ENCODE results near the gene OSR1. TPM values are rescaled to one million over a fixed set of nuclear protein-coding genes. Genes with fewer than 3 reads are reported as not detected.
"Not testable (repeated sequence)": the region's sequence is repeated elsewhere in the genome, so short reads cannot be mapped to it uniquely, and the experiment has no call there.

The OSR1 gene
- 1.5 and 1.8 TPM in 2 replicates for total RNA-seq (2014; rRNA removed; shearing (Covaris generic))

GRCh38 chr2:19358242-19359020, at the start of gene OSR1:
Gene OSR1 (minus strand): TSS chr2:19358623. CDS start chr2:19353805, 4,818 bp downstream.
- peaks cover 2% of the 10 kb centered on the region; the same call in 1 of the 2 replicates for H3K27me3 ChIP-seq
- H3K4me1 ChIP-seq, result no peaks in the 10 kb centered on the region
- H3K27ac ChIP-seq, result no peak within 1 kb of the TSS; the same call in 1 of the 2 replicates

GRCh38 chr2:19403785-19404184, 45.4 kb upstream of the OSR1 start:
- peaks cover 3% of the 10 kb centered on the region; the same call in 1 of the 2 replicates for H3K27me3 ChIP-seq
- no peak overlapping the region for H3K27ac ChIP-seq
- H3K36me3 ChIP-seq, result no peaks in the 10 kb centered on the region
- H3K4me1 ChIP-seq, result no peaks in the 10 kb centered on the region; the same call in 1 of the 2 replicates
- no peaks in the 10 kb centered on the region for H3K9me3 ChIP-seq (replicated peaks)
- H3K4me3 ChIP-seq, result no peak overlapping the region
- no peak for DNase-seq

More at GRCh38 chr2:19358242-19359020, at the start of gene OSR1:
- Histone ChIP-seq H3K4me3 (peak within 1 kb of the TSS; percentile 61), H3K9me3 (replicated peaks) (no peaks in the 10 kb centered on the region), H3K36me3 (no peaks in the 10 kb centered on the region)
- DNase-seq, result peak; percentile 88 to 90

DNA sequence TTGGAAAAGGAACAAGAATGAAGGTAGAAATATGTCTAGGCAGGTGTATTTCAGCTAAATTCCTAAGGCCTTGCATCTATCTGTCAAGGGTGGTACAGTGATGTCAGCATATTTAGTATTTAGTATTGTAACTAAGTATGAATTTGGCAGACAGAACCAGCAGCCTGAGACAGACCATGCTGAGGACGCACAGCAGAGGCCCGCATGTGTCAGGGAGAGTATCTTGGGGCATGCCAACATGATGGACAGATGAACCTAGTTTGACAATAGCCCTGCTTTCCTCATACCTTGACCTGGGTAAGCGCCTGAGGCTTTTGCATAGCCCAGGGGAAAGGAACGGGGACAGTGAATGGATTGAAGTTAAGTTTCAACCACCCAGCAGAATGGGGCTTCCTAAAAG, 33.8 kb upstream of the OSR1 start:
- Histone ChIP-seq H3K27me3 (0 out of 2 replicates have a peak, but pooled peaks cover 2% of the 10 kb centered on the region), H3K36me3 (no peaks in the 10 kb centered on the region), H3K27ac (no peak overlapping the region), H3K4me3 (no peak overlapping the region), H3K4me1 (no peaks in the 10 kb centered on the region), H3K9me3 (replicated peaks) (no peaks in the 10 kb centered on the region)
- no peak for DNase-seq

- not testable (repeated sequence) for DNase-seq; H3K36me3 ChIP-seq; H3K4me1 ChIP-seq; H3K9me3 ChIP-seq (replicated peaks); H3K27ac ChIP-seq; H3K4me3 ChIP-seq; H3K27me3 ChIP-seq
Measured at GRCh38 chr2:19389469-19389868, 31.0 kb upstream of the OSR1 start.

GRCh38 chr2:19380532-19380931, 22.1 kb upstream of the OSR1 start:
- Histone ChIP-seq H3K27me3 (no peaks in the 10 kb centered on the region), H3K9me3 (replicated peaks) (peaks cover 5% of the 10 kb centered on the region; the same call in 1 of the 2 replicates), H3K27ac (no peak overlapping the region), H3K4me1 (no peaks in the 10 kb centered on the region), H3K36me3 (no peaks in the 10 kb centered on the region), H3K4me3 (no peak overlapping the region)
- DNase-seq, result no peak

- Histone ChIP-seq H3K4me3 (no peak overlapping the region), H3K27ac (no peak overlapping the region), H3K36me3 (no peaks in the 10 kb centered on the region), H3K9me3 (replicated peaks) (no peaks in the 10 kb centered on the region), H3K27me3 (no peaks in the 10 kb centered on the region), H3K4me1 (no peaks in the 10 kb centered on the region)
- no peak for DNase-seq
Measured at GRCh38 chr2:19378939-19379338, 20.5 kb upstream of the OSR1 start.

DNA sequence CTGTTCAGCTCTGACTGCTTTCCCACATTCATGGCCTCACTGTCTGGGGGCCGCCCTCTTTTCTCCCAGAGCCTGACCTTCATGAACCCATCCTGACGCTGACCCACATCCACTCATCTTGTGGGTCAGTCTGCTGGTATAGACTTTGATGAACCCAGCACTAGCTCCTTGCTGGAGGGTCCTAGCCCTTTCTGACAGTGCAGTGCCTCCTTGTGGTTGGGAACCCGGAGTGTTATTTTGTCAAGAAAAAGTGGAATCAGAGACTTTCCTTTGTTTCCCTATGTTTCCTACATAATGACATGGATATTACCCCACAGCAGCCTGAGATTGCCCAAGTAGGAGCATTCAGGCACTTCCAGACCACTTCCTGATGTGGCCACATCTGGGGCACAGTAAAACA, 19.3 kb upstream of the OSR1 start:
- H3K9me3 ChIP-seq (replicated peaks), result no peaks in the 10 kb centered on the region
- H3K4me1 ChIP-seq, result no peaks in the 10 kb centered on the region
- no peak for DNase-seq
- no peaks in the 10 kb centered on the region for H3K27me3 ChIP-seq
- H3K27ac ChIP-seq, result no peak overlapping the region
- H3K4me3 ChIP-seq, result no peak overlapping the region
- H3K36me3 ChIP-seq, result no peaks in the 10 kb centered on the region

- Histone ChIP-seq H3K4me3 (no peak overlapping the region), H3K36me3 (no peaks in the 10 kb centered on the region), H3K27ac (no peak overlapping the region), H3K4me1 (no peaks in the 10 kb centered on the region), H3K27me3 (peaks cover 8% of the 10 kb centered on the region; the same call in 1 of the 2 replicates), H3K9me3 (replicated peaks) (no peaks in the 10 kb centered on the region)
- no peak for DNase-seq
Measured at GRCh38 chr2:19373352-19373751, 14.9 kb upstream of the OSR1 start.

DNA sequence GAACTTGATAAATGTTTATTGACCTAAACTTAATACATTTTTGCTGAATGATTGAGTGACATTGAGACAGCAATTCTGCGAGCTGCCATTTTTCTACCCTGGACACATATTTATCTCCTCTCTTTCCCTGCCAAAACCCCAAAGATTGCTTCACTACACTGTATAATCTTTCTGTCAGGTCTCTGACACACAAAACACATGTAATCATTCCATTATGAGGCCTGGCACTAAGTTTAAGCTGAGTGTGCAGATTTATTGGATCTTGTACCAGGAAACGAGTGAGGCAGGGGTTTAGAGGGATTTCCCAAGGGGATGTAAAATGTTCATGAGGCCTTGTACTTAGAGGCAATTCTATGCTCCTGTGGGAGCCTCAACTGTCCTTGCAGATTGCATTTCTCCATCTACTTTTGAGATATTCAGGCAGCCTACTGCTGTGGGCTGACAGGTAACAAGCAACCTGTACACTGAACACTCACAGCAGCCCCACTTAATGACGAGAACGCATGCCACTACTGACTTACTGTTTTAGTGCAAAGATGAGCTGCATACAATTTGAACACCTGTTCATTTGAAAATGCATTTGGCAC, 13.7 kb upstream of the OSR1 start:
- no peaks in the 10 kb centered on the region for H3K4me1 ChIP-seq
- H3K36me3 ChIP-seq, result no peaks in the 10 kb centered on the region
- no peak overlapping the region for H3K27ac ChIP-seq
- peaks cover 10% of the 10 kb centered on the region; the same call in 1 of the 2 replicates for H3K27me3 ChIP-seq
- DNase-seq, result no peak
- H3K4me3 ChIP-seq, result no peak overlapping the region
- H3K9me3 ChIP-seq (replicated peaks), result no peaks in the 10 kb centered on the region

DNA sequence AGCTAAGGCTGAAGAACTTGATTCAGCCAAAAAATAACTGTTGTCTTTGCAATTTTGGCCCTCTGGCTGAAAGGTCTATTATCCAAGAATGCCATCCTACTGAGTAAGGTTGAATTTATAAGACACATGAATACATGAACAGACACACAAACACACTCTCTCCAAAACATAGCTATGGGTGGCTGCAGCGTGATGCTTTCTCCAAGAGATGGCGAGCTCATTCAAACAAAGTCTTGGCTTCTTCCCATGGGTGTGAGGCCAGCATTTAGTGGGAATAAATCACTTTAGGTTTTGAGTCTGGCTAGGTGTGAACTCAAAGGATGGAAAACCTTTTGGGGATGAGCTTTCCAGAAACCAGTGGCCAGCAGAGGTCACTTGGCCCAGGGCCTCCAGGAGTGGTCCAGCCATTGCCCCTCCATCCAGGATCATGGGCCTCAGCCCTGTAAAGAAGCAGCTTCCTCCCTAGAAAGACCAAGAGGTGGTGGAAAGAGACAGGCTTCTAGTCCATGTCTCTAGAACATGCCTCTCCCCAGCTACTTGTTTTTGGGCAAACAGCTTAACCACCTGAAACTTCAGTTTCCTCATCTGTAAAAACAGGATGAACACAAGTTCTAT, 11.0 kb upstream of the OSR1 start:
- Histone ChIP-seq H3K36me3 (no peaks in the 10 kb centered on the region), H3K27me3 (peaks cover 19% of the 10 kb centered on the region; the same call in 1 of the 2 replicates), H3K4me1 (no peaks in the 10 kb centered on the region; the same call in 1 of the 2 replicates), H3K4me3 (no peak overlapping the region), H3K27ac (no peak overlapping the region), H3K9me3 (replicated peaks) (no peaks in the 10 kb centered on the region)
- DNase-seq, result no peak

- no peak overlapping the region for H3K27ac ChIP-seq
- no peaks in the 10 kb centered on the region for H3K36me3 ChIP-seq
- no peaks in the 10 kb centered on the region; the same call in 1 of the 2 replicates for H3K4me1 ChIP-seq
- DNase-seq, result no peak
- H3K9me3 ChIP-seq (replicated peaks), result no peaks in the 10 kb centered on the region
- H3K4me3 ChIP-seq, result no peak overlapping the region
- H3K27me3 ChIP-seq, result peaks cover 23% of the 10 kb centered on the region; the same call in 1 of the 2 replicates
Measured at GRCh38 chr2:19368760-19369159, 10.3 kb upstream of the OSR1 start.

DNA sequence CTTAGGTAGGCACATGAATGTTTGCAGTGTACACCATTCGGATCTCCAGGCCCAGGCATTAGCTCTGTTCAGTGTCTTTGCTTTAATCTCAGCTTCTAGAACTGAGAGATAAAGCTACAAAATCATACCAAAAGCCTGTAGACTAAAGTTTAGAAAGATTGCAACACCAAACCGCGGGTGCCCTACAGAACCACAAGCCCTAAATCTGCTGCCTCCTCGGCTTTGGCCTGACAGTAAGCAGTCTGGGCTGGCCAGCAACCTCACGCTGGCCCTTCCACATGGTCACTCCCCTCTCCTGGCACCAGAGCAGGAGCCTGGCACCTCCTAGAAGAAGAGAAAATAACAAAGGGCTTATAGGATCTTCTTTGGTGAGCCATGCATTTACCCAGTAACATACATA, 8.9 kb upstream of the OSR1 start:
- Histone ChIP-seq H3K36me3 (no peaks in the 10 kb centered on the region), H3K9me3 (replicated peaks) (no peaks in the 10 kb centered on the region), H3K27ac (no peak overlapping the region), H3K27me3 (peaks cover 26% of the 10 kb centered on the region; the same call in 1 of the 2 replicates), H3K4me3 (no peak overlapping the region), H3K4me1 (no peaks in the 10 kb centered on the region; the same call in 1 of the 2 replicates)
- DNase-seq, result no peak

- H3K27me3 ChIP-seq, result peaks cover 26% of the 10 kb centered on the region; the same call in 1 of the 2 replicates
- no peak overlapping the region for H3K4me3 ChIP-seq
- no peaks in the 10 kb centered on the region for H3K9me3 ChIP-seq (replicated peaks)
- H3K36me3 ChIP-seq, result no peaks in the 10 kb centered on the region
- DNase-seq, result no peak
- H3K4me1 ChIP-seq, result no peaks in the 10 kb centered on the region; the same call in 1 of the 2 replicates
- H3K27ac ChIP-seq, result no peak overlapping the region
Measured at GRCh38 chr2:19365126-19365525, 6.7 kb upstream of the OSR1 start.

GRCh38 chr2:19364014-19364413, 5.6 kb upstream of the OSR1 start:
- Histone ChIP-seq H3K4me3 (no peak overlapping the region), H3K36me3 (no peaks in the 10 kb centered on the region), H3K9me3 (replicated peaks) (no peaks in the 10 kb centered on the region), H3K4me1 (no peaks in the 10 kb centered on the region; the same call in 1 of the 2 replicates), H3K27me3 (peaks cover 25% of the 10 kb centered on the region; the same call in 1 of the 2 replicates), H3K27ac (no peak overlapping the region)
- DNase-seq, result no peak

DNA sequence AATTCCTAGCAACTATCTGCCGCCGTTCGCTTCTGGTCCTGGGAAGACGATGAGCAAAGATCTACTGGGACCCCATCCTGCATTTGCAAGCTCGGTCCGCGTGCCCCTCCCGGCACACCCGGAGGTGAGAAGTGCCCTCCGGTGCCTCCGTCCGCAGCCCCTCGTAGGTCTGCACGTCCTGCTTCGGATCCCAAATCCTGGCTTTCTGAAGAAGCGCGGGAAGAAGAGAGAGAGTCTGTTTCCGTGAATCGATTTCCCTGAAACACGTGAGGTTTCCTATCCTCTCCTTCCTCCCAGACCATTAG, 5.0 kb upstream of the OSR1 start:
- H3K27ac ChIP-seq, result no peak overlapping the region
- DNase-seq, result no peak
- no peak overlapping the region for H3K4me3 ChIP-seq
- H3K36me3 ChIP-seq, result no peaks in the 10 kb centered on the region
- H3K9me3 ChIP-seq (replicated peaks), result no peaks in the 10 kb centered on the region
- no peaks in the 10 kb centered on the region; the same call in 1 of the 2 replicates for H3K4me1 ChIP-seq
- H3K27me3 ChIP-seq, result peaks cover 19% of the 10 kb centered on the region; the same call in 1 of the 2 replicates
